Gastrocnemius medialis (tissue), 4 donors: ENCODE measurements around the gene NUDT8. TPM values are rescaled to one million over a fixed set of nuclear protein-coding genes. Genes with fewer than 3 reads are reported as not detected.

ENCODE experiments used
- ATAC-seq, 2 donors: fragments of 150-250 bp; one replicate each; pipeline ENCODE4 v1.9.1; 2016
- DNase-seq, 2 donors: peaks; one replicate each; pipeline ENCODE4 v3.0.0-alpha.2; 2019
- H3K27ac ChIP-seq, 4 donors: fragments of 200-600 bp; sonication (generic); 1 replicate in 1 of 4; 2 replicates in 3 of 4; pipeline ENCODE4 v1.5.1; 2016 to 2018; ENCODE audit warnings: mild to moderate bottlenecking in 2 of 4, moderate library complexity in 1 of 4
- H3K27me3 ChIP-seq, 3 donors: fragments of 200-600 bp; sonication (generic) in 2 of 3; 1 replicate in 1 of 3; 2 replicates in 2 of 3; pipeline versions ENCODE4 v1.5.1 to v1.6.0; 2016 to 2019; ENCODE audit warnings: mild to moderate bottlenecking in 1 of 3, moderate library complexity in 1 of 3
- H3K36me3 ChIP-seq, 2 donors: fragments of 200-600 bp; sonication (generic) in 1 of 2; one replicate each; pipeline ENCODE4 v1.5.1; 2017 to 2018
- H3K4me1 ChIP-seq, 2 donors: fragments of 200-600 bp; sonication (generic) in 1 of 2; one replicate each; pipeline ENCODE4 v1.5.1; 2016 to 2017; ENCODE audit warnings: mild to moderate bottlenecking in 2 of 2
- H3K4me3 ChIP-seq, 4 donors: fragments of 200-600 bp; sonication (generic) in 3 of 4; 1 replicate in 1 of 4; 2 replicates in 3 of 4; pipeline ENCODE4 v1.5.1; 2016 to 2019; ENCODE audit warnings: mild to moderate bottlenecking in 2 of 4
- H3K9me3 ChIP-seq, 3 donors: fragments of 200-600 bp; sonication (generic) in 2 of 3; 1 replicate in 1 of 3; 2 replicates in 2 of 3; pipeline ENCODE4 v1.5.1; 2016 to 2019
- CTCF ChIP-seq, 5 experiments: fragments of 450-650 bp in 3 of 5; fragments of 200-600 bp in 2 of 5; sonication (generic) in 2 of 5; IDR thresholded peaks in 4 of 5; conservative IDR thresholded peaks in 1 of 5; 1 replicate in 4 of 5; 2 replicates in 1 of 5; pipeline ENCODE4 v1.5.1; 2016 to 2019; ENCODE audit warnings: antibody characterized with exemption in 5 of 5, mild to moderate bottlenecking in 3 of 5, moderate library complexity in 3 of 5
- POLR2A ChIP-seq, 2 donors: fragments of 450-650 bp; IDR thresholded peaks; one replicate each; pipeline ENCODE4 v1.6.1; 2017; ENCODE audit warnings: antibody characterized with exemption in 2 of 2, mild to moderate bottlenecking in 2 of 2, moderate library complexity in 2 of 2
- in situ Hi-C, 4 donors: fragments of 200-750 bp; cut with MboI; loops; one replicate each; pipeline versions ENCODE4 v1.15.0 to v1.8.0; 2017; ENCODE audit warnings: low sequenced_read_pairs in 4 of 4
- intact Hi-C: fragments of 100-400 bp; cut with DNase I; formaldehyde crosslinking; loops from one replicate; pipeline ENCODE4 v1.15.1; 2023; ENCODE audit warnings: low total_unique reads
- total RNA-seq, 4 donors: library from RNA; depleted of rRNA; stranded (reverse); fragments of >200 nt; gene quantifications; one replicate each; pipeline versions ENCODE4 v1.1.0 to v1.2.3, GENCODE V29; 2016

NUDT8 gene
- total RNA-seq, 4 donors from 2014 or later: 23.3 to 42.4 (median 36.2) TPM

GRCh38 chr11:67615728-67616430 is 13.9 kb downstream of the NUDT8 start:
- TF ChIP-seq POLR2A (IDR thresholded peaks at IDR 0.05) (no peak), CTCF (IDR thresholded peaks at IDR 0.05 in 4 of 5, conservative IDR thresholded peaks at IDR 0.05 in 1 of 5) (peak in 1 of 5 experiments; percentile 16)
- Histone ChIP-seq H3K4me3 (no peak overlapping the region), H3K4me1 (peaks cover 0 to 8% of the 10 kb centered on the region in 2 donors), H3K27me3 (peaks cover 0 to 2% (median 0%) of the 10 kb centered on the region in 3 donors), H3K36me3 (peaks cover 0 to 20% of the 10 kb centered on the region in 2 donors), H3K9me3 (no peaks in the 10 kb centered on the region), H3K27ac (no peak overlapping the region)
- in situ Hi-C loops (no loop called here), intact Hi-C loops (loop anchor here (1.0 kb wide), 1 partner anchor 43 kb away; no protein-coding TSS in a partner anchor)
- peak in 1 of 2 donors; percentile 7 for ATAC-seq
- no peak for DNase-seq

- no peak overlapping the region for H3K27ac ChIP-seq
- intact Hi-C loops: loop anchor here (1.0 kb wide), 1 partner anchor 44 kb away; no protein-coding TSS in a partner anchor
- H3K9me3 ChIP-seq: no peaks in the 10 kb centered on the region
- DNase-seq (peak in 1 of 2 donors; percentile 35), ATAC-seq (peak; percentile 9 to 67)
- in situ Hi-C loops: no loop called here
- peak overlapping the region in 1 of 4 donors; percentile 30 for H3K4me3 ChIP-seq
- TF ChIP-seq CTCF (IDR thresholded peaks at IDR 0.05 in 4 of 5, conservative IDR thresholded peaks at IDR 0.05 in 1 of 5): peak in 4 of 5 experiments; percentile 41 to 59 (median 52)
- TF ChIP-seq POLR2A (IDR thresholded peaks at IDR 0.05): no peak
- peaks cover 0 to 29% of the 10 kb centered on the region in 2 donors for H3K36me3 ChIP-seq
- H3K4me1 ChIP-seq: peaks cover 0 to 8% of the 10 kb centered on the region in 2 donors
- H3K27me3 ChIP-seq: peaks cover 0 to 2% (median 0%) of the 10 kb centered on the region in 3 donors
Measured at GRCh38 chr11:67614730-67615714, 14.7 kb downstream of the NUDT8 start.

- ATAC-seq: peak; percentile 31 to 41
- peak in 1 of 2 donors; percentile 45 for DNase-seq
- no peak for TF ChIP-seq POLR2A (IDR thresholded peaks at IDR 0.05)
- peak; percentile 49 to 79 (median 74) for TF ChIP-seq CTCF (IDR thresholded peaks at IDR 0.05 in 4 of 5, conservative IDR thresholded peaks at IDR 0.05 in 1 of 5)
- no peaks in the 10 kb centered on the region for H3K9me3 ChIP-seq
- intact Hi-C loops (no loop called here), in situ Hi-C loops (no loop called here)
- peaks cover 0 to 2% (median 0%) of the 10 kb centered on the region in 3 donors for H3K27me3 ChIP-seq
- H3K4me1 ChIP-seq: peaks cover 0 to 8% of the 10 kb centered on the region in 2 donors
- peak overlapping the region; percentile 30 to 37 (median 32) for H3K4me3 ChIP-seq
- peaks cover 0 to 37% of the 10 kb centered on the region in 2 donors for H3K36me3 ChIP-seq
- peak overlapping the region in 2 of 4 donors; percentile 19 to 39 for H3K27ac ChIP-seq
Measured at GRCh38 chr11:67613960-67614715, 15.6 kb downstream of the NUDT8 start.

- intact Hi-C loops (no loop called here), in situ Hi-C loops (no loop called here)
- TF ChIP-seq CTCF (IDR thresholded peaks at IDR 0.05 in 4 of 5, conservative IDR thresholded peaks at IDR 0.05 in 1 of 5) (no peak), POLR2A (IDR thresholded peaks at IDR 0.05) (no peak)
- ATAC-seq (no peak), DNase-seq (no peak)
- peaks cover 0 to 12% of the 10 kb centered on the region in 2 donors for H3K4me1 ChIP-seq
- H3K27ac ChIP-seq: peak overlapping the region in 2 of 4 donors; percentile 19 to 39
- peak overlapping the region in 3 of 4 donors; percentile 30 to 37 (median 32) for H3K4me3 ChIP-seq
- peaks cover 0 to 44% of the 10 kb centered on the region in 2 donors for H3K36me3 ChIP-seq
- H3K9me3 ChIP-seq: no peaks in the 10 kb centered on the region
- peaks cover 0 to 2% (median 0%) of the 10 kb centered on the region in 3 donors for H3K27me3 ChIP-seq
Measured at GRCh38 chr11:67613313-67613959, 16.3 kb downstream of the NUDT8 start.
